ENCODE measurements around the gene PROB1.

DNA sequence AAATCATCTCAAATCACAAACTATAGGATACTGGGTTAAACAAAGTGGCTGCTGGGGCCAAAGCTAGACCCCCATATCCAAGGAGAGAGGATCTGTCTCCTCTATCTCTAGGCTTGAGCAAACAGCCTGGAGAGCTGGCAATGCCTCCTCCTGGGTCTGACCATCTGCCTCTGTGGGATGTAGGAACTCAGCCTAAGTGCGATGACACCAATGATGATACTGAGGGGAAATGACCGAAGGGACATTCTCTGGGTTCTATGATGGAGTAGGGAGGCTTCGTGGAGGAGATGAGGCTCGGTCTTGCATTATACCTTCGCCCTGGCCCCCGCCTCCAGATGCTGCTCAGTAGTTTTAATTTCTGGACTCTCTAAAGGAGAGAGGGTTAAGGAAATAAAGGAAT, 18.2 kb upstream of the PROB1 start:
- no peak for TF ChIP-seq SIN3A (IDR thresholded peaks at IDR 0.05; ENCODE audit: borderline replicate concordance, low read depth, low read length)
- TF ChIP-seq, protein P1, sequence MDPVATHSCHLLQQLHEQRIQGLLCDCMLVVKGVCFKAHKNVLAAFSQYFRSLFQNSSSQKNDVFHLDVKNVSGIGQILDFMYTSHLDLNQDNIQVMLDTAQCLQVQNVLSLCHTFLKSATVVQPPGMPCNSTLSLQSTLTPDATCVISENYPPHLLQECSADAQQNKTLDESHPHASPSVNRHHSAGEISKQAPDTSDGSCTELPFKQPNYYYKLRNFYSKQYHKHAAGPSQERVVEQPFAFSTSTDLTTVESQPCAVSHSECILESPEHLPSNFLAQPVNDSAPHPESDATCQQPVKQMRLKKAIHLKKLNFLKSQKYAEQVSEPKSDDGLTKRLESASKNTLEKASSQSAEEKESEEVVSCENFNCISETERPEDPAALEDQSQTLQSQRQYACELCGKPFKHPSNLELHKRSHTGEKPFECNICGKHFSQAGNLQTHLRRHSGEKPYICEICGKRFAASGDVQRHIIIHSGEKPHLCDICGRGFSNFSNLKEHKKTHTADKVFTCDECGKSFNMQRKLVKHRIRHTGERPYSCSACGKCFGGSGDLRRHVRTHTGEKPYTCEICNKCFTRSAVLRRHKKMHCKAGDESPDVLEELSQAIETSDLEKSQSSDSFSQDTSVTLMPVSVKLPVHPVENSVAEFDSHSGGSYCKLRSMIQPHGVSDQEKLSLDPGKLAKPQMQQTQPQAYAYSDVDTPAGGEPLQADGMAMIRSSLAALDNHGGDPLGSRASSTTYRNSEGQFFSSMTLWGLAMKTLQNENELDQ (CRISPR knock-in tag; IDR thresholded peaks at IDR 0.05; ENCODE audit: borderline replicate concordance), result no peak
- TF ChIP-seq, protein P2, sequence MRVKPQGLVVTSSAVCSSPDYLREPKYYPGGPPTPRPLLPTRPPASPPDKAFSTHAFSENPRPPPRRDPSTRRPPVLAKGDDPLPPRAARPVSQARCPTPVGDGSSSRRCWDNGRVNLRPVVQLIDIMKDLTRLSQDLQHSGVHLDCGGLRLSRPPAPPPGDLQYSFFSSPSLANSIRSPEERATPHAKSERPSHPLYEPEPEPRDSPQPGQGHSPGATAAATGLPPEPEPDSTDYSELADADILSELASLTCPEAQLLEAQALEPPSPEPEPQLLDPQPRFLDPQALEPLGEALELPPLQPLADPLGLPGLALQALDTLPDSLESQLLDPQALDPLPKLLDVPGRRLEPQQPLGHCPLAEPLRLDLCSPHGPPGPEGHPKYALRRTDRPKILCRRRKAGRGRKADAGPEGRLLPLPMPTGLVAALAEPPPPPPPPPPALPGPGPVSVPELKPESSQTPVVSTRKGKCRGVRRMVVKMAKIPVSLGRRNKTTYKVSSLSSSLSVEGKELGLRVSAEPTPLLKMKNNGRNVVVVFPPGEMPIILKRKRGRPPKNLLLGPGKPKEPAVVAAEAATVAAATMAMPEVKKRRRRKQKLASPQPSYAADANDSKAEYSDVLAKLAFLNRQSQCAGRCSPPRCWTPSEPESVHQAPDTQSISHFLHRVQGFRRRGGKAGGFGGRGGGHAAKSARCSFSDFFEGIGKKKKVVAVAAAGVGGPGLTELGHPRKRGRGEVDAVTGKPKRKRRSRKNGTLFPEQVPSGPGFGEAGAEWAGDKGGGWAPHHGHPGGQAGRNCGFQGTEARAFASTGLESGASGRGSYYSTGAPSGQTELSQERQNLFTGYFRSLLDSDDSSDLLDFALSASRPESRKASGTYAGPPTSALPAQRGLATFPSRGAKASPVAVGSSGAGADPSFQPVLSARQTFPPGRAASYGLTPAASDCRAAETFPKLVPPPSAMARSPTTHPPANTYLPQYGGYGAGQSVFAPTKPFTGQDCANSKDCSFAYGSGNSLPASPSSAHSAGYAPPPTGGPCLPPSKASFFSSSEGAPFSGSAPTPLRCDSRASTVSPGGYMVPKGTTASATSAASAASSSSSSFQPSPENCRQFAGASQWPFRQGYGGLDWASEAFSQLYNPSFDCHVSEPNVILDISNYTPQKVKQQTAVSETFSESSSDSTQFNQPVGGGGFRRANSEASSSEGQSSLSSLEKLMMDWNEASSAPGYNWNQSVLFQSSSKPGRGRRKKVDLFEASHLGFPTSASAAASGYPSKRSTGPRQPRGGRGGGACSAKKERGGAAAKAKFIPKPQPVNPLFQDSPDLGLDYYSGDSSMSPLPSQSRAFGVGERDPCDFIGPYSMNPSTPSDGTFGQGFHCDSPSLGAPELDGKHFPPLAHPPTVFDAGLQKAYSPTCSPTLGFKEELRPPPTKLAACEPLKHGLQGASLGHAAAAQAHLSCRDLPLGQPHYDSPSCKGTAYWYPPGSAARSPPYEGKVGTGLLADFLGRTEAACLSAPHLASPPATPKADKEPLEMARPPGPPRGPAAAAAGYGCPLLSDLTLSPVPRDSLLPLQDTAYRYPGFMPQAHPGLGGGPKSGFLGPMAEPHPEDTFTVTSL (CRISPR knock-in tag; IDR thresholded peaks at IDR 0.05; ENCODE audit: borderline replicate concordance), result no peak
- TF ChIP-seq, protein P3, sequence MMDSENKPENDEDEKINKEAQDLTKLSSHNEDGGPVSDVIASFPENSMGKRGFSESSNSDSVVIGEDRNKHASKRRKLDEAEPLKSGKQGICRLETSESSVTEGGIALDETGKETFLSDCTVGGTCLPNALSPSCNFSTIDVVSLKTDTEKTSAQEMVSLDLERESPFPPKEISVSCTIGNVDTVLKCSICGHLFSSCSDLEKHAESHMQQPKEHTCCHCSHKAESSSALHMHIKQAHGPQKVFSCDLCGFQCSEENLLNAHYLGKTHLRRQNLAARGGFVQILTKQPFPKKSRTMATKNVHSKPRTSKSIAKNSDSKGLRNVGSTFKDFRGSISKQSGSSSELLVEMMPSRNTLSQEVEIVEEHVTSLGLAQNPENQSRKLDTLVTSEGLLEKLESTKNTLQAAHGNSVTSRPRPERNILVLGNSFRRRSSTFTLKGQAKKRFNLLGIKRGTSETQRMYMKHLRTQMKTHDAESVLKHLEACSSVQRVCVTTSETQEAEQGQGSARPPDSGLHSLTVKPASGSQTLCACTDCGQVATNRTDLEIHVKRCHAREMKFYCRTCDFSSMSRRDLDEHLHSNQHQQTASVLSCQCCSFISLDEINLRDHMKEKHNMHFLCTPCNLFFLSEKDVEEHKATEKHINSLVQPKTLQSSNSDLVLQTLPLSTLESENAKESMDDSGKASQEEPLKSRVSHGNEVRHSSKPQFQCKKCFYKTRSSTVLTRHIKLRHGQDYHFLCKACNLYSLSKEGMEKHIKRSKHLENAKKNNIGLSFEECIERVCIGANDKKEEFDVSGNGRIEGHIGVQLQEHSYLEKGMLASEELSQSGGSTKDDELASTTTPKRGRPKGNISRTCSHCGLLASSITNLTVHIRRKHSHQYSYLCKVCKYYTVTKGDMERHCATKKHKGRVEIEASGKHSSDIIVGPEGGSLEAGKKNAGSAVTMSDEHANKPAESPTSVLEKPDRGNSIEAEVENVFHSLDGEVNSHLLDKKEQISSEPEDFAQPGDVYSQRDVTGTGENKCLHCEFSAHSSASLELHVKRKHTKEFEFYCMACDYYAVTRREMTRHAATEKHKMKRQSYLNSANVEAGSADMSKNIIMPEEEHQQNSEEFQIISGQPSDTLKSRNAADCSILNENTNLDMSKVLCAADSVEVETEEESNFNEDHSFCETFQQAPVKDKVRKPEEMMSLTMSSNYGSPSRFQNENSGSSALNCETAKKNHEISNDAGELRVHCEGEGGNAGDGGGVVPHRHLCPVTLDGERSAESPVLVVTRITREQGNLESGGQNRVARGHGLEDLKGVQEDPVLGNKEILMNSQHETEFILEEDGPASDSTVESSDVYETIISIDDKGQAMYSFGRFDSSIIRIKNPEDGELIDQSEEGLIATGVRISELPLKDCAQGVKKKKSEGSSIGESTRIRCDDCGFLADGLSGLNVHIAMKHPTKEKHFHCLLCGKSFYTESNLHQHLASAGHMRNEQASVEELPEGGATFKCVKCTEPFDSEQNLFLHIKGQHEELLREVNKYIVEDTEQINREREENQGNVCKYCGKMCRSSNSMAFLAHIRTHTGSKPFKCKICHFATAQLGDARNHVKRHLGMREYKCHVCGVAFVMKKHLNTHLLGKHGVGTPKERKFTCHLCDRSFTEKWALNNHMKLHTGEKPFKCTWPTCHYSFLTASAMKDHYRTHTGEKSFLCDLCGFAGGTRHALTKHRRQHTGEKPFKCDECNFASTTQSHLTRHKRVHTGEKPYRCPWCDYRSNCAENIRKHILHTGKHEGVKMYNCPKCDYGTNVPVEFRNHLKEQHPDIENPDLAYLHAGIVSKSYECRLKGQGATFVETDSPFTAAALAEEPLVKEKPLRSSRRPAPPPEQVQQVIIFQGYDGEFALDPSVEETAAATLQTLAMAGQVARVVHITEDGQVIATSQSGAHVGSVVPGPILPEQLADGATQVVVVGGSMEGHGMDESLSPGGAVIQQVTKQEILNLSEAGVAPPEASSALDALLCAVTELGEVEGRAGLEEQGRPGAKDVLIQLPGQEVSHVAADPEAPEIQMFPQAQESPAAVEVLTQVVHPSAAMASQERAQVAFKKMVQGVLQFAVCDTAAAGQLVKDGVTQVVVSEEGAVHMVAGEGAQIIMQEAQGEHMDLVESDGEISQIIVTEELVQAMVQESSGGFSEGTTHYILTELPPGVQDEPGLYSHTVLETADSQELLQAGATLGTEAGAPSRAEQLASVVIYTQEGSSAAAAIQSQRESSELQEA (CRISPR knock-in tag; IDR thresholded peaks at IDR 0.05; ENCODE audit: not compliant biosample characterization), result no peak
- no peak for TF ChIP-seq TBP (CRISPR knock-in tag; IDR thresholded peaks at IDR 0.05)
- TF ChIP-seq, protein P4, sequence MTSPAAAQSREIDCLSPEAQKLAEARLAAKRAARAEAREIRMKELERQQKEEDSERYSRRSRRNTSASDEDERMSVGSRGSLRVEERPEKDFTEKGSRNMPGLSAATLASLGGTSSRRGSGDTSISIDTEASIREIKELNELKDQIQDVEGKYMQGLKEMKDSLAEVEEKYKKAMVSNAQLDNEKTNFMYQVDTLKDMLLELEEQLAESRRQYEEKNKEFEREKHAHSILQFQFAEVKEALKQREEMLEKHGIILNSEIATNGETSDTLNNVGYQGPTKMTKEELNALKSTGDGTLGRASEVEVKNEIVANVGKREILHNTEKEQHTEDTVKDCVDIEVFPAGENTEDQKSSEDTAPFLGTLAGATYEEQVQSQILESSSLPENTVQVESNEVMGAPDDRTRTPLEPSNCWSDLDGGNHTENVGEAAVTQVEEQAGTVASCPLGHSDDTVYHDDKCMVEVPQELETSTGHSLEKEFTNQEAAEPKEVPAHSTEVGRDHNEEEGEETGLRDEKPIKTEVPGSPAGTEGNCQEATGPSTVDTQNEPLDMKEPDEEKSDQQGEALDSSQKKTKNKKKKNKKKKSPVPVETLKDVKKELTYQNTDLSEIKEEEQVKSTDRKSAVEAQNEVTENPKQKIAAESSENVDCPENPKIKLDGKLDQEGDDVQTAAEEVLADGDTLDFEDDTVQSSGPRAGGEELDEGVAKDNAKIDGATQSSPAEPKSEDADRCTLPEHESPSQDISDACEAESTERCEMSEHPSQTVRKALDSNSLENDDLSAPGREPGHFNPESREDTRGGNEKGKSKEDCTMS (CRISPR knock-in tag; conservative IDR thresholded peaks at IDR 0.05), result no peak
- no peak for TF ChIP-seq MTA3 (CRISPR knock-in tag; IDR thresholded peaks at IDR 0.05)
- TF ChIP-seq ZNF607 (CRISPR knock-in tag; IDR thresholded peaks at IDR 0.05; ENCODE audit: borderline replicate concordance), result no peak
